MCF 10A (cell line): ENCODE measurements around the gene PLA2G1B. TPM values are rescaled to one million over a fixed set of nuclear protein-coding genes. Genes with fewer than 3 reads are reported as not detected.

Experiments
- BruUV-seq: library from RNA; stranded (reverse); fragments of 400-500 nt; replicated peaks from 2 replicates; lab custom pipeline; 2021; lab: Mats Ljungman, UMichigan
- CTCF ChIA-PET: fragments of 300-600 bp; sonication (Branson Sonifier 250); formaldehyde crosslinking; extraction: SDS; loops from one replicate; lab custom pipeline; 2021; ENCODE audit warnings: antibody characterized with exemption, inconsistent platforms; lab: Yijun Ruan, JAX
- POLR2A ChIA-PET: fragments of 300-600, 350-650 bp; sonication (Branson Sonifier 250); formaldehyde crosslinking; extraction: SDS; loops from one replicate; lab custom pipeline; 2020; ENCODE audit warnings: antibody characterized with exemption, inconsistent platforms; lab: Yijun Ruan, JAX
- DNase-seq: peaks from one replicate; pipeline ENCODE4 v3.0.0-alpha.2; 2018; ENCODE audit not compliant: unreplicated experiment
- H3K27ac Mint-ChIP-seq: one replicate; pipeline ENCODE4 v1.8.0; 2022; ENCODE audit warnings: mild to moderate bottlenecking, low read depth, mixed read lengths; ENCODE audit not compliant: unreplicated experiment
- H3K27me3 Mint-ChIP-seq: one replicate; pipeline ENCODE4 v1.8.0; 2022; ENCODE audit warnings: mixed read lengths; ENCODE audit not compliant: insufficient read depth, unreplicated experiment
- H3K36me3 Mint-ChIP-seq: one replicate; pipeline ENCODE4 v1.8.0; 2022; ENCODE audit warnings: mild to moderate bottlenecking, moderate library complexity, mixed read lengths; ENCODE audit not compliant: insufficient read depth, unreplicated experiment
- H3K4me1 Mint-ChIP-seq: one replicate; pipeline ENCODE4 v1.8.0; 2022; ENCODE audit warnings: mixed read lengths; ENCODE audit not compliant: insufficient read depth, unreplicated experiment
- H3K4me3 Mint-ChIP-seq: one replicate; pipeline ENCODE4 v1.8.0; 2022; ENCODE audit warnings: mild to moderate bottlenecking, moderate library complexity, mixed read lengths; ENCODE audit not compliant: unreplicated experiment
- H3K9me3 Mint-ChIP-seq: one replicate; pipeline ENCODE4 v1.8.0; 2022; ENCODE audit warnings: mixed read lengths; ENCODE audit not compliant: unreplicated experiment
- CTCF ChIP-seq: fragments of 200-600 bp; IDR thresholded peaks from one replicate; pipeline ENCODE4 v1.8.0; 2022; ENCODE audit warnings: antibody characterized with exemption, mild to moderate bottlenecking; ENCODE audit not compliant: unreplicated experiment
- intact Hi-C: fragments of 100-400 bp; cut with micrococcal nuclease; formaldehyde crosslinking; loops from 2 replicates; pipeline ENCODE4 v1.14.1; 2022
- total RNA-seq: library from RNA; stranded (reverse); gene quantifications from 2 replicates; pipeline ENCODE4 v1.2.3, GENCODE V29; 2022

The PLA2G1B gene
- total RNA-seq, 1 experiment from 2014 or later: not detected

- no TSS peak for BruUV-seq
- Mint-ChIP-seq H3K9me3 (no peaks in the 10 kb centered on the region), H3K4me3 (no peak overlapping the region), H3K27me3 (no peaks in the 10 kb centered on the region), H3K36me3 (no peaks in the 10 kb centered on the region), H3K4me1 (peaks cover 11% of the 10 kb centered on the region), H3K27ac (no peak overlapping the region)
- POLR2A ChIA-PET: interaction anchor here (0.5 to 5.5 kb wide), 35 partner anchors 8 to 395 kb away, joined by 3 to 125 read pairs (median 5); partner anchors contain the start of genes COX6A1, PXN, RAB35 and RPLP0
- DNase-seq: peak; percentile 23
- CTCF ChIA-PET: interaction anchor here (0.6 to 1.8 kb wide), 8 partner anchors 23 to 346 kb away, joined by 3 to 10 read pairs (median 4); no protein-coding TSS in a partner anchor
- intact Hi-C loops: loop anchor here (1.0 kb wide), 1 partner anchor 59 kb away; no protein-coding TSS in a partner anchor
- no peak for TF ChIP-seq CTCF
Measured at GRCh38 chr12:120290609-120291305, 36.8 kb downstream of the PLA2G1B start.

- no peak for DNase-seq
- Mint-ChIP-seq H3K4me1 (peaks cover 16% of the 10 kb centered on the region), H3K27ac (no peak overlapping the region), H3K27me3 (no peaks in the 10 kb centered on the region), H3K4me3 (no peak overlapping the region), H3K9me3 (no peaks in the 10 kb centered on the region), H3K36me3 (no peaks in the 10 kb centered on the region)
- POLR2A ChIA-PET: interaction anchor here (0.7 to 1.3 kb wide), 5 partner anchors 26 to 86 kb away, joined by 3 to 5 read pairs (median 3); partner anchors contain the start of gene RPLP0
- intact Hi-C loops: no loop called here
- CTCF ChIA-PET: interaction anchor here (0.5 to 2.4 kb wide), 6 partner anchors 17 to 1795 kb away, joined by 3 to 10 read pairs (median 4); partner anchors contain the start of gene RPLP0
- BruUV-seq: no TSS peak
- TF ChIP-seq CTCF: no peak
Measured at GRCh38 chr12:120287491-120287890, 40.1 kb downstream of the PLA2G1B start.

DNA sequence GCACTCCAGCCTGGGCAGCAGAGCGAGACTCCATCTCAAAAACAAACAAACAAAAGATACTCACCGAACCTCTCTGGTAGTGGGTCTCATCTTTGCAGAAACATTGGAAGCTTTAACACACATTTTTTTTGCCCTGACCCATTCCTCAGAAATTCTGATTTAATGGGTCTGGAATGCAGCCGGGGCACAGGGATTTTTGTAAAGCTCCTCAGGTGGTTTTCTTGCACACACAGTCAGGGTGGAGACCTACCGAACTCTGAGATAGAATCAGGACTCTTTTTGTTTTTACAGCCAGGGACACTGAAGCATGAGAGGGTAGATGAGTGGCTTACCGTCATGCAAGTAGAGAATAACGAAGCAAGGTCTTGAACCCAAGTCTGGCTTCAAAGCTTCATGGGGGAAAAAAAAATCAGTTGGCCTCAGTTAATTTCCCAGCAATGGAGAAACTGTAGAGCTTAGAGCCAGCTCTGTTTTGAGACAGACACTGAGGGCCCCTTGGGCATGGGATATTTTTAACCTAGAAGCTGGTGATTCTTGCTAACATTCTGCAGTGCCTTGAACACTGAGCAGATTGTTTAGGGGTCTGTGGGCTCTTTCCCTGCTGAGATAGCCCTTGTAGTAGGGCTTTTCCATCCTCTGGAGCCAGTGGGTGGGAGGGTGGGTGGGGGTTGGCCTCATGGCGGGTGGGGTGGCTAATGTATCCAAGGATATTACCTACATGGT is 40.6 kb downstream of the PLA2G1B start:
- ChIA-PET CTCF (interaction anchor here (0.6 to 2.4 kb wide), 6 partner anchors 21 to 1843 kb away, joined by 3 to 10 read pairs (median 4); partner anchors contain the start of genes PXN and RPLP0), POLR2A (interaction anchor here (0.7 to 1.3 kb wide), 6 partner anchors 23 to 1753 kb away, joined by 3 to 5 read pairs (median 3); partner anchors contain the start of gene RPLP0)
- no peak for TF ChIP-seq CTCF
- no TSS peak for BruUV-seq
- no peaks in the 10 kb centered on the region for H3K27me3 Mint-ChIP-seq
- no peak overlapping the region for H3K27ac Mint-ChIP-seq
- H3K36me3 Mint-ChIP-seq: no peaks in the 10 kb centered on the region
- intact Hi-C loops: no loop called here
- H3K4me1 Mint-ChIP-seq: peaks cover 16% of the 10 kb centered on the region
- DNase-seq: no peak
- H3K9me3 Mint-ChIP-seq: no peaks in the 10 kb centered on the region
- H3K4me3 Mint-ChIP-seq: no peak overlapping the region
